ENCODE measurements around the gene HECW1. TPM values are rescaled to one million over a fixed set of nuclear protein-coding genes. Genes with fewer than 3 reads are reported as not detected.

The HECW1 gene
- total and polyA plus RNA-seq, 2 of the 8 experiments (the other 6 are each of a cell fraction or from before 2014, with no cell fraction given), result 2.9 to 12.7 TPM

DNA sequence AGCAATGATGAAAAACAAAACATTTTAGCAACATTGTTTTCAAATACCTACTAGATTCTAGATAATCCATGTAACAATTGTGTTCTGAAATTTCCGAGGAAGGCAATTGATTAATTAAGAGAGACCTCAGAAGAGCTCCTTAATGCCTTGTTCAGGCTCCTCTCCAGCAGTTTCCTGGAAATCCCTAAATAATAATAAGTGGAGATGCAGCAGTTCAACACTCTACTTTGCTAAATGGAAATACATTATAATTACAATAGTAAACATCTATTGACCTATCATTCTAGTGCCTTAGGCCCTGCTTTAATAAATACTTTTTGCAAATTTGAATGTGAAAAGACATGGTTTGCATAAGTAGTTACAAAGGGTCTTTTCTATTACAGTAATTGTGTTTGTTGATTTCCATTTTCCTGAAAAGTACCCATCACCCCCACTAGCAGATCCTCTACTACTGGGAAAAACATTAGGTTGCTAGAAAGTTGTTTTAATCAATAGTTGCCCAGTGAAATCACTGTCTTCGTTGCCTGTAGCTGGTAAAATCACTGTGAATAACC is 283.8 kb downstream of the HECW1 start (continued):
- TF ChIP-seq, protein P1, sequence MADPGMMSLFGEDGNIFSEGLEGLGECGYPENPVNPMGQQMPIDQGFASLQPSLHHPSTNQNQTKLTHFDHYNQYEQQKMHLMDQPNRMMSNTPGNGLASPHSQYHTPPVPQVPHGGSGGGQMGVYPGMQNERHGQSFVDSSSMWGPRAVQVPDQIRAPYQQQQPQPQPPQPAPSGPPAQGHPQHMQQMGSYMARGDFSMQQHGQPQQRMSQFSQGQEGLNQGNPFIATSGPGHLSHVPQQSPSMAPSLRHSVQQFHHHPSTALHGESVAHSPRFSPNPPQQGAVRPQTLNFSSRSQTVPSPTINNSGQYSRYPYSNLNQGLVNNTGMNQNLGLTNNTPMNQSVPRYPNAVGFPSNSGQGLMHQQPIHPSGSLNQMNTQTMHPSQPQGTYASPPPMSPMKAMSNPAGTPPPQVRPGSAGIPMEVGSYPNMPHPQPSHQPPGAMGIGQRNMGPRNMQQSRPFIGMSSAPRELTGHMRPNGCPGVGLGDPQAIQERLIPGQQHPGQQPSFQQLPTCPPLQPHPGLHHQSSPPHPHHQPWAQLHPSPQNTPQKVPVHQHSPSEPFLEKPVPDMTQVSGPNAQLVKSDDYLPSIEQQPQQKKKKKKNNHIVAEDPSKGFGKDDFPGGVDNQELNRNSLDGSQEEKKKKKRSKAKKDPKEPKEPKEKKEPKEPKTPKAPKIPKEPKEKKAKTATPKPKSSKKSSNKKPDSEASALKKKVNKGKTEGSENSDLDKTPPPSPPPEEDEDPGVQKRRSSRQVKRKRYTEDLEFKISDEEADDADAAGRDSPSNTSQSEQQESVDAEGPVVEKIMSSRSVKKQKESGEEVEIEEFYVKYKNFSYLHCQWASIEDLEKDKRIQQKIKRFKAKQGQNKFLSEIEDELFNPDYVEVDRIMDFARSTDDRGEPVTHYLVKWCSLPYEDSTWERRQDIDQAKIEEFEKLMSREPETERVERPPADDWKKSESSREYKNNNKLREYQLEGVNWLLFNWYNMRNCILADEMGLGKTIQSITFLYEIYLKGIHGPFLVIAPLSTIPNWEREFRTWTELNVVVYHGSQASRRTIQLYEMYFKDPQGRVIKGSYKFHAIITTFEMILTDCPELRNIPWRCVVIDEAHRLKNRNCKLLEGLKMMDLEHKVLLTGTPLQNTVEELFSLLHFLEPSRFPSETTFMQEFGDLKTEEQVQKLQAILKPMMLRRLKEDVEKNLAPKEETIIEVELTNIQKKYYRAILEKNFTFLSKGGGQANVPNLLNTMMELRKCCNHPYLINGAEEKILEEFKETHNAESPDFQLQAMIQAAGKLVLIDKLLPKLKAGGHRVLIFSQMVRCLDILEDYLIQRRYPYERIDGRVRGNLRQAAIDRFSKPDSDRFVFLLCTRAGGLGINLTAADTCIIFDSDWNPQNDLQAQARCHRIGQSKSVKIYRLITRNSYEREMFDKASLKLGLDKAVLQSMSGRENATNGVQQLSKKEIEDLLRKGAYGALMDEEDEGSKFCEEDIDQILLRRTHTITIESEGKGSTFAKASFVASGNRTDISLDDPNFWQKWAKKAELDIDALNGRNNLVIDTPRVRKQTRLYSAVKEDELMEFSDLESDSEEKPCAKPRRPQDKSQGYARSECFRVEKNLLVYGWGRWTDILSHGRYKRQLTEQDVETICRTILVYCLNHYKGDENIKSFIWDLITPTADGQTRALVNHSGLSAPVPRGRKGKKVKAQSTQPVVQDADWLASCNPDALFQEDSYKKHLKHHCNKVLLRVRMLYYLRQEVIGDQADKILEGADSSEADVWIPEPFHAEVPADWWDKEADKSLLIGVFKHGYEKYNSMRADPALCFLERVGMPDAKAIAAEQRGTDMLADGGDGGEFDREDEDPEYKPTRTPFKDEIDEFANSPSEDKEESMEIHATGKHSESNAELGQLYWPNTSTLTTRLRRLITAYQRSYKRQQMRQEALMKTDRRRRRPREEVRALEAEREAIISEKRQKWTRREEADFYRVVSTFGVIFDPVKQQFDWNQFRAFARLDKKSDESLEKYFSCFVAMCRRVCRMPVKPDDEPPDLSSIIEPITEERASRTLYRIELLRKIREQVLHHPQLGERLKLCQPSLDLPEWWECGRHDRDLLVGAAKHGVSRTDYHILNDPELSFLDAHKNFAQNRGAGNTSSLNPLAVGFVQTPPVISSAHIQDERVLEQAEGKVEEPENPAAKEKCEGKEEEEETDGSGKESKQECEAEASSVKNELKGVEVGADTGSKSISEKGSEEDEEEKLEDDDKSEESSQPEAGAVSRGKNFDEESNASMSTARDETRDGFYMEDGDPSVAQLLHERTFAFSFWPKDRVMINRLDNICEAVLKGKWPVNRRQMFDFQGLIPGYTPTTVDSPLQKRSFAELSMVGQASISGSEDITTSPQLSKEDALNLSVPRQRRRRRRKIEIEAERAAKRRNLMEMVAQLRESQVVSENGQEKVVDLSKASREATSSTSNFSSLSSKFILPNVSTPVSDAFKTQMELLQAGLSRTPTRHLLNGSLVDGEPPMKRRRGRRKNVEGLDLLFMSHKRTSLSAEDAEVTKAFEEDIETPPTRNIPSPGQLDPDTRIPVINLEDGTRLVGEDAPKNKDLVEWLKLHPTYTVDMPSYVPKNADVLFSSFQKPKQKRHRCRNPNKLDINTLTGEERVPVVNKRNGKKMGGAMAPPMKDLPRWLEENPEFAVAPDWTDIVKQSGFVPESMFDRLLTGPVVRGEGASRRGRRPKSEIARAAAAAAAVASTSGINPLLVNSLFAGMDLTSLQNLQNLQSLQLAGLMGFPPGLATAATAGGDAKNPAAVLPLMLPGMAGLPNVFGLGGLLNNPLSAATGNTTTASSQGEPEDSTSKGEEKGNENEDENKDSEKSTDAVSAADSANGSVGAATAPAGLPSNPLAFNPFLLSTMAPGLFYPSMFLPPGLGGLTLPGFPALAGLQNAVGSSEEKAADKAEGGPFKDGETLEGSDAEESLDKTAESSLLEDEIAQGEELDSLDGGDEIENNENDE (IDR thresholded peaks at IDR 0.05; ENCODE audit: insufficient replicate concordance, low read length), result peak; percentile 61

Measured in H1 (cell line).